ENCODE data around the gene TRIP13.

DNA sequence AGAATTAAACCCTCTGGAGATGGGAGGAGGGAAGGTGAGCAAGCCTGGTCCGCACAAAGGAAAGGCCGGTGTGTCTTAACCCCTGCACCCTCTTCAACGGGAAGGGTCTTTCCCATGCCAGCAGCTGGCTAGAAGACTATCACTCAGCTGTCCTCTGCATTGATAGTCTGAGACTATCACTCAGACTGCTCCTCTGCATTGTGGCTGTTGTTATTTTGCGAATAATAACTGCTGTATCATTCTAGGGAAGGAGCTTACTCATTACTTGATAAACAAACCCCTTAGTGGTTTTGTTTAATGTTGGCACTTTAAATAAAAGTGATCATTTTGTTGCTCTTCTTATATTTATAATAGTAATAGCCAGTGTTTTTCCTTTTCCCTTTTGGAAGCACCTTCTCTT is 8.1 kb downstream of the TRIP13 start:
- TF ChIP-seq YY1 (IDR thresholded peaks at IDR 0.05; ENCODE audit: insufficient read depth, insufficient read length) (no peak), SUZ12 (IDR thresholded peaks at IDR 0.05; ENCODE audit: extremely low read depth, insufficient read depth, insufficient read length) (no peak), ZNF274 (IDR thresholded peaks at IDR 0.05; ENCODE audit: low read depth, low read length) (no peak)

Data from NT2/D1 (cell line).